HG02884 (cell line): ENCODE measurements around the gene TNNT2.

Experiments
- ATAC-seq: cut with Tn5 transposase; IDR thresholded peaks from one replicate; pipeline ENCODE4 v1.9.1; 2021; ENCODE audit warnings: mild to moderate bottlenecking, moderate library complexity; ENCODE audit not compliant: unreplicated experiment

TNNT2 gene

GRCh38 chr1:201358596-201358995 is 18.9 kb downstream of the TNNT2 start:
- ATAC-seq = no peak

DNA sequence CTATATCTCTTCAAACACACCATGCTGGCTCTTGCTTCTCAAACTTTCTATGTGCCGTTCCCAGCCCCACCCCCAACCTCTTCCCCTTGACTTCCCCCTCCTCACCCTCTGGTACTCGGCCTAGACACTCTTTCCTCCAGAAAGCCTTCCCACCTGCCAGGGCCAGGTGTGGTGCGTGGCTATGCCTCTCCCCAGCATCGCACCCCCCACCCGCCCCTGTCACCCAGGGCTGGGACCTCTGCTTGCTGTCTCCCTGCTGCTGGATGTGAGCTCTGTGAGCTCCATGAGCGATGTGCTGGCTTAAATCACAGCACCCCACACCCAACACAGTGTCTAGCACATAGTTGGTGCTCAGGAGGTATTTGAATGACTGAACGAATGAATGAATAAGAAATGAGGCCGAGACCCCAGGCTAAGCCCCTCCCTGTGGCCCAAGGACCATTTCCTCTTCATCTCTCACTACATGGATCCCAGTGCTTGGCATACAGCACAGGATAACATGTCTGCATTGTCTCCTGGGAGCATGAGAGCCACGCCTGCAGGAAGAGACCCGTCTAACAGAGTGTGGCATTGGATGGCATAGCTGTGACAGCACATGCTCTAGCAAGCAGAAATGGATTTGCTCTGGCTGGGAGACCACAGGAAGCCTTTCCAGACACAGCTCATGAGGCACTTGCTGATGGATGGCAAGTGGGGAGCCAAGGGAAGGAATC is 19.7 kb downstream of the TNNT2 start:
- no peak for ATAC-seq

- ATAC-seq = no peak
These were observed 20.3 kb downstream of the TNNT2 start for GRCh38 chr1:201357211-201357610.

- ATAC-seq = no peak
These were observed 20.8 kb downstream of the TNNT2 start for GRCh38 chr1:201356701-201357100.

GRCh38 chr1:201356236-201356635 is 21.2 kb downstream of the TNNT2 start:
- no peak for ATAC-seq

DNA sequence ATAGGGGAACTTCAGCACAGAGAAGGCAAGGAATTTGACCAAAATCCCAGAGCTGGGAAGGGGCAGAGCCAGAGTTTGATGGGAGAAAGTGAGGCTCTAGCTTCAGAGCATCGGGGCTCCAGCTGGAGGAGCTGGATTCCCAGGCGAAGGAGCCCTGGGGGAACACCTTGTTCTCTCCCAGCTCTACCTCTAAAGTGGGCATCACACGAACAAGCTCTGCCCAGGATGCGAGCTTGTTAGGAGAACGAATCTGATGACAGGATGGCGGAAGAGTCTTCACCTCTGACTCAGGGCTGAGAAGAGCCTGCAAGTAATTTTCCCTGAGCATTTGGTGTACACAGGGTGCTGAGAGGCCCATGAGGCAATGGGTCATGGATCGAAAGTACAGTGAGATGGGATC is 22.0 kb downstream of the TNNT2 start:
- ATAC-seq = no peak

- no peak for ATAC-seq
These were observed 22.6 kb downstream of the TNNT2 start for GRCh38 chr1:201354901-201355295.

DNA sequence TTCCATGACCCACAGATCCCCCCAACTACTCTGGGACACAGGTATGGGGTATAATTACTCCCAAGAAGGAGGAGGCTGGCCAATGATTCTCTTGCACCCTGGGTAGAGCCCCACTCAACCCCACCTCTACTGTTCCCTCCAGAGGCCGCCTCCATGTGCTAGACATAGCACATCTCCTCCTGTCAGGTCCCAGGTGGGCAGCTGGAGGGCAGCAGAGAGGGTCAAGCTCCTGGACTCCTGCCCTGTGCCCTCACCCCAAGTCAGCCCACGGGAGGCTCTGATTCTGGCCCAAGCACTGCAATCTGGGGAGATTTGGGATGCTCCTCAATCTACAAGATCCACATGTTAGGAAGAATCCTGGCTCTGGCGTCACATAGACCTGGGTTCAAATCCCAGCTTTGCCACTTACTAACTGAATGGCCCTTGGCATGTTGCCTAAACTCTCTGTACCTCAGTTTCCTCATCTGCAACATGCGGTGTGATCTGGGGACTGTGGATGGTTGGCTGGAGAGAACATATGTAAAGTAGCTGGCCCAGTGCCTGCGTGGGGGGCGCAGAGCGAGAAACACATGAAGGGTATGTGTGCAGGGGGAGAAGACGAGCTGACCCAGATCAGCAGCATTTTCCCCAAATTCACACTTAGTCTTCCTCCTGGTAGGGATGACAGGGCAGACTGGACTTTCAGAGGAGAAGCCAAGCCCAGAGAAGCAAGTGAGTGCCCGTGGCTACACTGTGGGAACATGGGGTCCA is 23.2 kb downstream of the TNNT2 start:
- no peak for ATAC-seq

GRCh38 chr1:201353186-201353940 is 24.1 kb downstream of the TNNT2 start:
- ATAC-seq = no peak

- ATAC-seq = no peak
These were observed 25.9 kb downstream of the TNNT2 start for GRCh38 chr1:201351617-201352016.

DNA sequence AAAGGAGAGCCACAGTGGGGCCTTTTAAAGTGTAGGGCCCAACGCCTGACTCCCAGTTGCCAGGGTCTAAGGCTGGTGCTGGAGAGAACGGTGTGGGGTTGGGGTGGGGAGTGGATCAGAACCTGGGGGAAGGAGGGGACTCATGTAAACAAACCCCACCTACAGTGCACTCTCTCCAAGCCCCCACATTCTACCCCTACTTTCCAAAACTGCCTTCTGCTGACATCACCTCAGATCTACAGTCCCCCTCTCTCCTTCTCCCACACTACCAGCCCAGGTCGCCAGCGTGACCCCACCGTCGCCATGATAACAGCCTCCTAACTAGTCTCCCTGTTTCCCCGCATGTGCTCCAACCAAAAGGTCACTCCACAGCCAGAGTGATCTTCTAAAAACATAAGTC is 26.6 kb downstream of the TNNT2 start:
- ATAC-seq = no peak

GRCh38 chr1:201350361-201350725 is 27.1 kb downstream of the TNNT2 start:
- no peak for ATAC-seq

GRCh38 chr1:201349092-201349491 is 28.4 kb downstream of the TNNT2 start:
- no peak for ATAC-seq

DNA sequence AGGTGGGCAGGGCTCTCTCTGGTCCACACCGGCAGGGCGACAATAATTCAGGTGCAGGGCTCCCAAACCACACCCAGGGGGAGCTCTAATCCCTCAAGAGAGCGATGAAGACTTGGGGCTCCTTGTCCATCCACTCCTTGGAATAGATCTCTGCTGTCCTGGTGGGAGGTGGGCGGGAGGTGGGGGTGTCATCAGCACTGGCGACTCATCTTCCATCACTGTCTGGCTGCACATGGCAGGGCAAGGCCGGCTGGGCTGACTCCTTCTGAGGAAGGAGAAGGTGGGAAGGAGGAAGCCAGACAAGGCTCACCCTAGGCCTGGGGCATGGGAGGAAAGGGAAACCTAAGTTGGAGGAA is 29.3 kb downstream of the TNNT2 start:
- ATAC-seq = no peak

DNA sequence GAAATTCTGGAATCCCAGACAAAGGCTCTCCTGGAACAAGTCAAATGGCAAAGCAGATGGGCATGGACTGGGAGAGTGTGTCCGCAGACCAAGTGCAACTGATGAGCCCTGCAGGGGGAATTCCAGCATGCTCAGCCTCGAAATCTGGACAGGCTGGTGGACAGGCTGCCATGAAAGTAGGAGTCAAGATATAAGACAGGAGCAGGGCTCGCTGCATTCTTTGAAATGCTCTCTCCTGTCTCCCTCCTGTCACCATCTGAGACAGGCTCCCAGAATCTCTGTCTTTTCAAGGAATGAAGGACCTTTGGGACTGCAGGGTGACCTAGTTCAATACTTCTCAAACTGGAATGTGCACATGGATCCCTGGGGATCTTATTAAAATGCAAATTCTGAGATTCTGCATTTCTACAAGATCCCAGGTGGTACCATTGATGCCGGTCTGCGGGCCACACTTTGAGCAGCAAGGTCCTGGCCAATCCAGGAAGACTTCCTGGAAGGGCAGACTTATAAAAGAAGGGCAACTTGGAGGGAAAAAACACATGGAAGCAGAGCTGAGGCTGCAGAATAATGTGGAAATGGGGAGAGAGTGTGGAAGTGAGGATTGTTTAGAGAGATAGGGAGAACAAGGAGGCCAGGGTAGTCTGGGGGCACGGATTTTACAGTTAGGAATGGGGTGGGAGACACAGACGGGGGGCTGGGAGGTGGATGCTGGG is 29.8 kb downstream of the TNNT2 start:
- no peak for ATAC-seq

- no peak for ATAC-seq
These were observed 30.5 kb downstream of the TNNT2 start for GRCh38 chr1:201346987-201347386.

GRCh38 chr1:201346337-201346939 is 31.0 kb downstream of the TNNT2 start:
- no peak for ATAC-seq

DNA sequence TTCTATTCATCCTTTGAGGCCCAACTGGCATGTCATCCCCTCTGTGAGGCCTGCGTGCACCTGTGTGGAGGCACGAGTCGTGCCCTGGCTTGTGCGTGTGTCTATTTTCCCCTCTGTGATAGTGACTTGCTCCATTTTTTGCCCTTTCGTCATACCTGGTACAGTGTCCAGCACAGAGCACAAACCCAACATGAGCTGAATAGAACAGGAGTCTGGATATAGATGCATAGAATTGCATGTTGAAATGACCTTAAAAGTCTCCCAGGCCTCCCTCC is 32.5 kb downstream of the TNNT2 start:
- ATAC-seq = no peak

DNA sequence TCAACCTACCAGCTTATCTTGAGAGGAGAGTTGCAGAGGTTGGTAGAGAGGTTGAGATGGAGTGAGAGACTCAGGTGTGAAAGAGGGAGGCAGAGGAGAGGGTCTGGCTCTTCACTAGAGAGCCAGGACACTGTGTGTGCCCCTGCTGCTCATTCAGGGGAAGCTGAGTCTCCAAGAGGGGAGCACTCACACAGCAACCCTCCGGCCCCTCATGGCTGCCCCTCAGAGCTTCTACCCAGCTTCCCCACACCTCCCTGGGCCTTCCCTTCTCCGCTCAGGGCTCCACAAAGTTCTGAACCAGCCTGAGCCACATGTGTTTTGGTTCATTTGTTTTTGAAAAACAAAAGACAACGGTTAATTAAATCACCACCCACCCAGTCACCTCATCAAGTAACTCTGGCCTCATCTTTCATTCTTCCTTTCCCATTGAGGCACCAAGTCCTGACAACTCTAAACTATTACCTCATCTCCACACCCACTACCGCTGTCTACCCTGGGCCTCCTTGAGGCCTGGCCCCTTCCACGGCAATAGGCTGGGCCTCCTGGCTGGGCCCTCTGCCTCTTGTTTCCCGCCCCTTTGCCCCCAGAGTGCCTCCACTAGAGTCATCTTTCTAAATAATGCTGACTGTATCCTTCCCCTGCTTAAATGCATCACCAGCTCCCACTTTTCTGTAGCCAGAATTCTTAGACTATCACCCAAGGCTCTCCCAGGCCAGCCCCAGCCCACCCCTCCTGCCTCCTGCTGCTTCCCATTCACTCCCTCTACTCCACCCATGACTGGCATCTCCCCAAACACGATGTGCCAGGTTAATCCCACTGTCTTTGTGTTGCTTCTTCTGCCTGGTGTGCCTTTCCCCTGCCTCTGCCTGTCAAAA is 33.0 kb downstream of the TNNT2 start:
- no peak for ATAC-seq

GRCh38 chr1:201341377-201341776 is 36.1 kb downstream of the TNNT2 start:
- no peak for ATAC-seq
